NCI-H187 (cell line): ENCODE measurements around the gene VPS37D.
"Not testable (repeated sequence)": the region's sequence is repeated elsewhere in the genome, so short reads cannot be mapped to it uniquely, and the experiment has no call there.

Source experiments
- DNase-seq, 2 experiments: peaks; one replicate each; lab custom pipeline; 2025; lab: John Stamatoyannopoulos, UW

The VPS37D gene

DNA sequence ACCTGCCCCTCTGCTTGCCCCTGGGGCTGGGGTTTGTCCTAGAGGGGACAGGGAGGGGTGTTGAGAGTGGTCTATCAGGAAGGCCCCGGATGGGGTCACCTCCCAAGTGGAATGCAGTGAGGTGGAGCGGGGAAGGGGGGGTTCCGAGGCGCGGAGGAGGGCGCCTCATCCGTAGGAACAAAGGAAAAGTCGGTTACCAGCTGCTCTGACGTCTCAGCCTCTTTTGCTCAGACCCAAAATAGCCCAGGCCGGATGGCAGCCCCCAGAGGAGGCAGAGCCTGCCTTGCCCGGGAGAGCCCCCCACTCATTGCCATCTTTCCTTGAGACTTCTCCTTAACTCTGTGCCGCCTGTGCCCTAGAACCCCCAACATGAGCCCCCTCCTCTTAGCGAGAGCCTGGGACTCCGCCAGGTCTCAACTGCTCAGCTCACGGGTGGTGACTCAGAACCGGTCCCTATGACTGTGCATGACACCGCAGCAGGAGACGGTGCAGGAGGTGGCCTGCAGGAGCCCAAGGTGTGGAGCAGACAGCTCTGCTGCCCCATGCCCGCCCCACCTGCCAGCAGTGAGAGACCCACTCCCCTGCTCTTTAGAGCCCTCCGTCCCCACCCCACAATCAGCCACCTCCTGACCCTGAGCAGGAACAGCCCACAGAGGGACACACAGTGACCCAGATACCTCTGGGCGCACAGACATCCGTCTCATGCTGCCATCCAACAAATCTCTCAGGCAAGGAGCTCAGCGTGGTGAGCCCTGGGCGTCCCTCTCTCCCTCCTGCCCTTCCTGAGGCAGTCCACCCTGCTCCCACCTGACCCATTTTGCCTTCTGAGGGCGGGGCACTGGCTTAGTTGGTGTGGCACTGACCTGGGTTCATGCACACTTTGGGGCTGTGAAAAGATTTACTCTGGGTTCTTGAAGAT, 38.8 kb downstream of the VPS37D start:
- no peak for DNase-seq

GRCh38 chr7:73707045-73707631, 39.5 kb downstream of the VPS37D start:
- DNase-seq: peak in 1 of 2 experiments; percentile 23

DNA sequence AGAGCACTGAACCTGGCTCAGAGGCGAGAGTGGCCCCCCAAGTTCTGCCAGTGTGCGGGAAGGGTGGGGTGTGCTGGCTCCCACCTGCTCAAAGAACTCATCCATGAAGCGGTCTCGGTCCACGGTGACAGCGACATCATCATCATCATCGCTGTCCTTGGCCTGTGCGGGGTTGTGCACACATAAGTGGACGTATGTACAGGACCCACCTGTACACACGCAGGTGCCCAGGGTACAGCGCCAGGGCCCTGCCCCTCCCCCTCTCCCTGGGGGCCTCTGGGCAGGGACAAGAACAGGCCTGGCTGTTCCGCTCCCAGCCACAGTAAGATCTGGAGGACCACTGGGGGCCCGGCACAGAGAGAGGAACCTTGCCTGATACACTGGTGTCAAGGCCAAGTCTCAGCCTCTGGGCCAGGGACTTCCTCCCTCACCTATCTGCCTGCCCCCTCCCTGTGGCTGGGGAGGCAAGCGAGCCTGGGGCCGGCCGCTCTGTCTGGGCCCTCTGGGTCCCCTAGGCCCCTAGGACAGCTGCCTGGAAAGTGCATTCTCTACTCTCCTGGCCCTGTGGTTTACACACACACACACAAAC, 41.4 kb downstream of the VPS37D start:
- no peak for DNase-seq

DNA sequence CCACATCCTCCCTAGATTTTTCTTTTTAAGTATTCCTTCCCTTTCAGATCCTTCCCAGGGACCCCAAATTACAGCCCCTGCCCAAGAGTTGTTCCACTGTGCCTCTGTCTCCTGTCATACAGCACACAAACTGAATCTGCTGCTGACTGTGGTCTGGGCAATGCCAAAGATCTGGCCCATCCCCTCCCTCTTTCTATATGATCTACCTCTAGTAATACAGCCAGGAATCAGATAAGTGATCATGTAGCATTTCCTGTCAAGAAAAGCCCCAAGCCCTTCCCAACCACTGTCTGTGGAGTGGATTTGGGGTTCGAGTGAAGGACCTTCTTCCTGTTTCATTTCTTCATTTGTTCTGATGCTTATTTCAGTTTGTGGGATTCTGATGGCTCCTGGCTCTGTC, 45.1 kb downstream of the VPS37D start:
- DNase-seq: no peak

GRCh38 chr7:73713319-73713718, 45.7 kb downstream of the VPS37D start:
- not testable (repeated sequence) for DNase-seq

- DNase-seq: peak; percentile 32 to 66
Measured at GRCh38 chr7:73715648-73716317, 48.2 kb downstream of the VPS37D start.

DNA sequence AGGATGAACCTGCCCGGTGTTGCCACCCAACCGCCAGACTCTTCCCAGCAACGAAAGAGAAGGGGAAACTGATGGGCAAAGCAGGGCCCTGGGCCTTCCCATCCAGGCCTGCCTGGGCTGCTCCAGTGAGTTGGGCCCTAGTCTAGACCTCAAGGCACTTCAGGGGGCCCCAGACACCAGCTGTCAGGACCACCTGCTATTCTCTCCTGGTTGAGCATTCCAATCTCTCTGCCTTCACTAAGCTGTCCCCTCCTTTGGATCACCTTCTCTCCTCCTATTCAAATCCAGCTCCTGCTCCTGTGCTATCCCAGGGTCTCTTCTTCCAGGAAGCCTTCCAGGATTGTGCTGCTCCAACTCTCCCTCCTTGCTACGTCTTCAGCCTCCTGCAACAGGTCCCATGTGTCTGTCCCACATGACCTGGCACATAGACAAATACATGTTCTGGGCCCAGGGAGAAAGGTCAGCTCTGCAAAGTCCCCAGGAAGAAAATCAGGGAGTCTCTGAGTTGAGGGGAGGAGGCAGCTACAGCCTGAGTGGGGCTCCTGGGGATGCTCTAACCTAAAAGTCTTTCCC, 48.8 kb downstream of the VPS37D start:
- no peak for DNase-seq

DNA sequence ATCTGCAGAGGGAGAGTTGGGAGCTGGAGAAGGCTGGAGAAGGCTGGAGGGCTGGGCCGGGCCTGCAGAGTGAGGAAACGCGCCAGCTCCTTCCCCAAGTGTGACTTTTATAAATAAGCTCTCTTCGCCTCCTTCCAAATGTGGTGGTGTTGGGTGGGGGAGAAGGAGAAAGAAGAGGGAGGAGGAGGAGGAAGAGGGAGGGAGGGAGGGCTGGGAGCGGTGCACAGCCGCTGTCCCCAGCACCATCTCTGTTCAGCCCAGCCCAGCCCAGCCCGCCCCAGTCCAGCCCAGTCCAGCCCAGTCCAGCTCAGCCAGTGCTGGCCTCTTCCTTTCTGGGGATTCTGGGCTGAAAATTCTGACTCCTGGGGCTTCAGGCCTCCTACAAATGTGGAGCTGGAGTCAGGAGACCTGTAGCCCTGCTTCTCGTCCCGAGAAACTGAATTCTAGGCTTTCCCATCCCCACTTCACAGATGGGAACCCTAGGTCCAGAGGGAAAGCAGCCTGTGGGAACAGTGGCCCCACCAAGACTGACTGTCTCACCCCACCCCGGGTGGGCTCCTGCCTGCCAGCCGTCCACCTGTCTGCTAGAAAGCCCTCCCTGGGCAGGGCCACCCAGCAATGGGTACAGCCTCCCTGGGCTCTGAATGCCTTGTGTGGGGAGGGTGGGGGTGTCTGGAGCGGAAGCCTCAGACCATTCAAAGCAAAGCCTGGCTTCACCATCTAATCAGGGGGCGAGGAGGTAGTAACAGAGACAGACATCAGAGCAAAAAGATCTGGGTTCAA, 49.6 kb downstream of the VPS37D start:
- DNase-seq: no peak

DNA sequence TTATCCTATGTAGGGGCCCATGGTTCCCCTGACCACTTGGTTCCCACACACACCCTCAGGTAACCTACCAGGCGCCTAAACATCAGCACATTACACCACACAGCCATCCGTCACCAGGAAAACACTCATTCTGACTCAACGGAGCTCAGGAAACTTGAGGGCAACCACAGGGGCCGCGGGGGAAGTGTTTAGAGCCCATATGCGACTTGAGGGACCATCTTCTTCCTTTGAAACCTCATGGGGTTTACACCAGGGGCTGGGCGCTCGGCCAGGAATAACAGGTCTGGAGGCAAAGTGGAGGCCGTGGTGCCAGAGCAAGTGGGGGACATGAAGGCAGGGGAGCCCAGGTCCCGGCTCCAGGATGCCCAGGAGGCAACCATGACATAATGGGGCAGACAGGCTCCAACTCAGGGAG, 50.4 kb downstream of the VPS37D start:
- no peak for DNase-seq

DNA sequence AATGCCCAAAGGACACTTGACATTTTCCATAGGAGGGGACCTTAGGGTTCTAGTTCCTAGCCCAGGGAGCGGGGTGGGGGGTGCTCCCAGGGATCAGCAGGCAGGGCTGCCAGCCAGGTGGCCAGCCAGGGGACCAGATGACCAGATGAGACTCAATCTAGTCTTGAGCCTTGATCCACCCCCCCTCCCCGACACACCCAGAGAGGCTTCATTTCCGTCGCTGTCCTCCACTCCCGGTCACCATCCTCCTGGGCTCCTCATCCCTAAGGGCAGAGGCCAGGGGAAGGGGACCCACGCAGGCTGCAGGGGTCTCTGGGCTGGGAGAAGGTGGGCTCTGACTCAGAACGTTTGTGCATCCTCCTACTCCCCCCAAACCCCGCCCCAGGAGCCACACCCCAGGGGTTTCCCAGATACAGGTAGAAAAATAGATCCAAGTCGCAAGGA, 50.8 kb downstream of the VPS37D start:
- DNase-seq: no peak

DNA sequence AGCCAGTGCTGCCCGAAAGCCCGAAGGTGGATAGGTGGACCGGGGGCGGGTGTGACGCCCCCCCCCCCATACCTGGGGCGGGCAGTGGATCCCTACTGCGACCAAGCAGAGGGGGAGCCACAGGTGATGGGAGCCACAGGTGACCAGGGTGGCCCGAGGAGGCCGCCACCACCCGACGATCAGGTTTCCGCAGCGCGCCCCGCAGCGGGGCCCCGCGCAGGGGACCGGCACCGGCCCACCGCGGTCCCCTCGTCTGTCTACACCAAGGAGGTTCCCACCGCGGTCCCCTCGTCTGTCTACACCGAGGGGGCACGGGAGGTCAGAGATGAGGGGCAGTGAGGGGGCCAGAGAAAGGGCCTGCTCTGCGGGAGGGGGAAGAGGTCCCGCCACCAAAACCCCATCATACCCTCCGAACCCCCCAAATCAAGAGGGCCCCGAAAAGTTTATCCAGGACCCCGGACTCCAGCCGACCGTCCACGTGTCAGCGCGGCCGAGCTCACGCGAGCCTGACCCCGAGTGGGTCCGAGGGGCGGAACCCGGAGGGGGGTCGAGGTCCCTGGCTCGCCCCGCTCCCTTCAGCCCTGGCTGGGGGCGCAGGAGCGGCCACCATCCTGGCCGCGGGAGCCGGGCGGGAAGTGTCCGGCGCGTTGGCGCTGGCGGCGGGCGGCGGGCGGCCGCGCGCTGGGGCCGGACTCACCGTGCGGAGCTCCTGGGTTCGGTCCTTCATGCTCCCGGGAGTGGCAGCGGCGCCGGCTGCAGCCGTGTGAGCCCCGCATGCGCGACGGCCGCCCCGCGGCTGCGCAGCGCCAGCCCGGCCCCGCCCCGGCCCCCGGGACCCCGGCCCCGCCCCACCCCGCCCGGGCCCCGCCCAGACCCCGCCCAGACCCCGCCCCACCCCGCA, 51.5 kb downstream of the VPS37D start, which contains the start of gene STX1A:
Gene STX1A, minus strand, starts transcription at position 765 of the 901 bp plus-strand sequence. Its CDS starts 38 bp downstream, at position 727.
- DNase-seq: peak; percentile 19 to 53

DNA sequence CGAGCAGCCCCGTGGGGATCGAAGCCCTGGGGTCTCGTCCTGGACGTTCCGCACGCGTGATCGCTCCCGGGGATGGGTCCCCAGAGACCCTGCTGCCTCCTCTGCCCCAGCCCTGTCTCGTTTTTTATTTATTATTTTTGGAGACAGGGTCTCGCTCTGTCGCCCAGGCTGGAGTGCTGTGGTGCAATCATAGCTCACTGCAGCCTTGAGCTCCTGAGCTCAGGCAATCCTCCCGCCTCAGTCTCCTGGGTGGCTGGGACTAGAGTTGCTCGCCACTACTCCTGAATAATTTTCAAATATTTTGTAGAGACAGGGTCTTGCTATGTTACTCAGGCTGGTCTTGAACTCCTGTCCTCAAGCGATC, 52.2 kb downstream of the VPS37D start:
- no peak for DNase-seq

DNA sequence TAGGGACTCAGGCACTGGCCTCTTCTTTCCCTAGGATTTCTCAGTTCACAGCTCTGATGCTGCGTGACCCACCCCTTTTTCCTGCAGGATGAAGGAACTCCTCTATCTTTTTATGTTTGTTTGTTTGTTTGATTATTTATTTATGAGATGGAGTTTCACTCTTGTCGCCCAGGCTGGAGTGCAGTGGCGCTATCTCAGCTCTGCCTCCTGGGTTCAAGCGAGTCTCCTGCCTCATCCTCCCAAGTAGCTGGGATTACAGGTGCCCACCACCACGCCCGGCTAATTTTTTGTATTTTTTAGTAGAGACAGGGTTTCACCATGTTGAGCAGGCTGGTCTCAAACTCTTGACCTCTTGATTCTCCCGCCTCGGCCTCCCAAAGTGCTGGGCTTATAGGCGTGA, 52.8 kb downstream of the VPS37D start:
- not testable (repeated sequence) for DNase-seq

GRCh38 chr7:73721377-73721817, 53.8 kb downstream of the VPS37D start:
- DNase-seq: no peak
